HUES64 (cell line): ENCODE measurements around the gene RAB27B. TPM values are rescaled to one million over a fixed set of nuclear protein-coding genes. Genes with fewer than 3 reads are reported as not detected.

Experiments used
- H3K27ac ChIP-seq: 2 replicates; pipeline ENCODE4 v1.7.0; 2013; ENCODE audit warnings: low read depth, low read length, inconsistent platforms
- H3K27me3 ChIP-seq: 2 replicates; pipeline ENCODE4 v1.6.1; 2013; ENCODE audit warnings: mild to moderate bottlenecking, low read length; ENCODE audit not compliant: insufficient read depth
- H3K36me3 ChIP-seq: 2 replicates; pipeline ENCODE4 v1.6.1; 2013; ENCODE audit warnings: mild to moderate bottlenecking, low read length; ENCODE audit not compliant: insufficient read depth
- H3K4me1 ChIP-seq: 2 replicates; pipeline ENCODE4 v1.6.1; 2013; ENCODE audit warnings: mild to moderate bottlenecking, low read length, moderate library complexity; ENCODE audit not compliant: insufficient read depth
- H3K4me3 ChIP-seq: 2 replicates; pipeline ENCODE4 v1.5.1; 2013; ENCODE audit warnings: mild to moderate bottlenecking, low read length, moderate library complexity
- H3K9ac ChIP-seq: 2 replicates; pipeline ENCODE4 v1.6.1; 2013; ENCODE audit warnings: mild to moderate bottlenecking, low read depth, low read length
- H3K9me3 ChIP-seq: 2 replicates; pipeline ENCODE4 v1.6.1; 2013; ENCODE audit warnings: low read depth, low read length; ENCODE audit not compliant: insufficient read depth
- WGBS: fragments of 150-250, 120-280 bp; methylation state at CpG from one replicate; pipeline ENCODE4 v1.1.7; 2013; ENCODE audit warnings: missing lambda C conversion rate; 5-methylcytosine and 5-hydroxymethylcytosine counted together
- polyA plus RNA-seq, 2 experiments: library from polyadenylated mRNA; stranded (reverse); fragments of 50-300 nt; gene quantifications; one replicate each; pipeline ENCODE4 v1.2.3, GENCODE V29; 2013

The RAB27B gene, protein sequence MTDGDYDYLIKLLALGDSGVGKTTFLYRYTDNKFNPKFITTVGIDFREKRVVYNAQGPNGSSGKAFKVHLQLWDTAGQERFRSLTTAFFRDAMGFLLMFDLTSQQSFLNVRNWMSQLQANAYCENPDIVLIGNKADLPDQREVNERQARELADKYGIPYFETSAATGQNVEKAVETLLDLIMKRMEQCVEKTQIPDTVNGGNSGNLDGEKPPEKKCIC
- polyA plus RNA-seq (2013, experiment 1 of 2) = 0.20 TPM
- polyA plus RNA-seq (2013, experiment 2 of 2) = 0.25 TPM

DNA sequence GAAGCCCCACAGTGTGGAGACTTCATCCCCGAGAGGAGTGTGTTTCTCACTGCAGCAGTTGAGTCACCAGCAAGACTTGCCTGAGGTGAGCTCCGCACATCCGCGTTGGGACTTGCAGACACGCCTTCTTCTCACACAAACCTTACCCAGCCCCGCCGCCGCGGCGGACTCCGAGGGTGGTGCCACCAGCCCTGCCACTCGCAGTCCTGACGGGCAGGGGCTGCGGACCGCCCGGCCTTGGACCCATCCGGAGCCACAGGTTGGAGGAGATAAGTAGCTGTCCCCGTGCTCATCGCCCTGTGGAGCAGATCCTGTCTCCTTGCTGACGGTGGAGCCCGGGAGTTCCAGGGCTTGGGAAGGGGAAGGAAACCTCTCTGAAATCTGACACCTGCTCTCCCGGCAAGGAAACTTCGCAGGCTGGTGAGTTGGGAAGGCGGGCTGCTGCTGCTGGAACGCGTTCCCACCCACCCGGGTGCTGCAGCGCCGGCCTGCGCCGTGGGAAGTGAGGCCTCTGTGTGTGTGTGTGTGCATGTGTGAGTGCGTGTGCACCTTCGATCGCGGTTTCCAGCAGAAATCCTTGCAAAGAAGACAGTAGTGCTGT lies at the start of gene RAB27B:
TSS of gene RAB27B (plus strand) at position 197 of the 601 bp plus-strand sequence. CDS start 49,109 bp downstream, outside the sequence.
- 1% methylated on average over 35 of the region's 35 CpGs for WGBS
- H3K36me3 ChIP-seq = no peaks in the 10 kb centered on the region
- no peak within 1 kb of the TSS for H3K27ac ChIP-seq
- peaks cover 3% of the 10 kb centered on the region for H3K4me1 ChIP-seq
- H3K9ac ChIP-seq = 0 out of 2 replicates have a peak within 1 kb of the TSS, but pooled peaks have one; percentile 24
- no peaks in the 10 kb centered on the region for H3K9me3 ChIP-seq
- peak within 1 kb of the TSS; percentile 64 for H3K4me3 ChIP-seq
- H3K27me3 ChIP-seq = peaks cover 9% of the 10 kb centered on the region

DNA sequence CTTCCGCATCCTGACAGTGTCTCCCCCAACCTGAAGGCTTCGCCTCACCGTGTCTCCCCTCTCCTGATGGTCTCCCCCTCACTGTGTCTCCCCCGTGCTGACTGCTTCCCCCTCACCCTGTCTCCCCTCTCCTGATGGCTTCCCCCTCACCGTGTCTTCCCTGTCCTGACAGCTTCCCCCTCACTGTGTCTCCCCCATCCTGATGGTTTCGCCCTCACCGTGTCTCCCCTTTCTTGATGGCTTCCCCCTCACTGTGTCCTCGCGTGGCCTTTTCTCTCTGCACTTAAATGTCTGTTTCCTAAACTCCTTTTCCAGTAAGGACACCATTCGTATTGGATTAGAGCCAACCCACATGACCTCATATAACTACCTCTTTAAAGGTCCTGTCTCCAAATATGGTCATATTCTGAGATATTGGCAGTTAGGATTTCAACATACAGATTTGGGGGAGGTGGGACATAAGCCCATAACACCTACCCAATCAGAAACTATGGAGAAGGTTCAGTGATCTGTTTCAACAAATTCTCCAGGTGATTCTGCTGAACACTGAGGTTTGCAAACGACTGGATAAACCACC lies 47.9 kb upstream of the RAB27B start:
- Histone ChIP-seq H3K27ac (no peak overlapping the region), H3K4me3 (no peak overlapping the region), H3K9ac (no peak overlapping the region), H3K9me3 (no peaks in the 10 kb centered on the region), H3K4me1 (no peaks in the 10 kb centered on the region), H3K36me3 (no peaks in the 10 kb centered on the region), H3K27me3 (no peaks in the 10 kb centered on the region)
- WGBS = 84% methylated on average over 11 of the region's 11 CpGs

DNA sequence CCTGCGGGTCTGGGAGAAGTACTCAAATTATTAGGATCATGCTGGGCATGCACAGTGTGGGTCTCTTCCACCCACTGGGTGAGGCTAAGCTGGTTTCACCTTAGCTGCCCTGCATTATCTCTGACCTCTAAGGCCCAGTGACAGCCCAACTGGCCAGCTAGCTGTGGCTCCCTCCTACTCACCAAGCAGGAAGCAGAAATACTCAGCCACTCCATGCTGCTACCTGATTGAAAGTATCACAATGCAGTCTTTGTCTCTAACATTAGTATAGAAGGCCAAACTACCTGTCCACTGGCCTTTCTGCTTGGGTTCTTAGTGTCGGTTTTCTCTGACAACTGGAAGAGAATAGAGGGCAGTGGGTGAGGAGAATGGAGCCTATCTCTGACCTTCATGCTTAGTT lies 47.3 kb upstream of the RAB27B start:
- Histone ChIP-seq H3K9ac (no peak overlapping the region), H3K4me1 (no peaks in the 10 kb centered on the region), H3K9me3 (no peaks in the 10 kb centered on the region), H3K27me3 (no peaks in the 10 kb centered on the region), H3K4me3 (no peak overlapping the region), H3K27ac (no peak overlapping the region), H3K36me3 (no peaks in the 10 kb centered on the region)
- 86% methylated on average over 2 of the region's 2 CpGs for WGBS

DNA sequence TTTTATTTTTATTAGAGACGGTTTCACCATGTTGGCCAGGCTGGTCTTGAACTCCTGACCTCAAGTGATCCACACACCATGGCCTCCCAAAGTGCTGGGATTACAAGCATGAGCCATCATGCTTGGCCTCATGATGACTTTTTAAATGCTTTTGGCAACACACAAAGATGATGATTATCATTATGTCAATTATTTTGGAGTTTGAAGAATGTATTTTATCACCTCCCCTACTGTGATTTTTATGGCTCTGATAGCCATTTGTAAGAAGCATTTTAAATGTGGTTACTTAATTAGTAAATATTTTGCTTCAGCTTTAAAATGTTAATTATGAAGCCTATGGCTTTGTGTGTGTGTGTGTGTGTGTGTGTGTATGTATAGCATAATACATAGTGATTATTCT lies 45.1 kb upstream of the RAB27B start:
- Histone ChIP-seq H3K27ac (no peak overlapping the region), H3K36me3 (no peaks in the 10 kb centered on the region), H3K9me3 (no peaks in the 10 kb centered on the region), H3K4me1 (no peaks in the 10 kb centered on the region), H3K9ac (no peak overlapping the region), H3K27me3 (no peaks in the 10 kb centered on the region), H3K4me3 (no peak overlapping the region)
- WGBS = 80% methylated on average over 1 of the region's 1 CpG

DNA sequence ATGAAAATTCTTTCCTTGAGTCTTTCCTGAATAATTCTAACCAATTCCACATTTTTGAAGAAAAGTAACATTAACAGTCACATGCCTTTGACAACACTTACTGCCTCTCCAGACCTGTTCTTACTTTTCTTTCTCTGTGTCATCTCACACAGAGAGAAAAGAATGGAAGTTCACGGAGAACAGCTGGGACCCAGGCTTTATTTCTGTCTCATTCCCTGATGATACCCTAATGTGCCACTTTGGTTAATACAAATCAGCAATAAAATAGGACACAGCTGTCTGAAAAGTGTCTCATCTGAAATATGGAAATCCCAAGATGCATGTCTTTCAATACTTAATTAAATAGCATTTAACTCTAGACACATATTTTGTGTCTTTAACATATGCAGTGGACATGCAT lies 42.1 kb upstream of the RAB27B start:
- WGBS = 88% methylated on average over 1 of the region's 1 CpG
- H3K4me1 ChIP-seq = no peaks in the 10 kb centered on the region
- no peak overlapping the region for H3K4me3 ChIP-seq
- H3K36me3 ChIP-seq = no peaks in the 10 kb centered on the region
- H3K27ac ChIP-seq = no peak overlapping the region
- no peaks in the 10 kb centered on the region for H3K27me3 ChIP-seq
- H3K9ac ChIP-seq = no peak overlapping the region
- no peaks in the 10 kb centered on the region for H3K9me3 ChIP-seq

DNA sequence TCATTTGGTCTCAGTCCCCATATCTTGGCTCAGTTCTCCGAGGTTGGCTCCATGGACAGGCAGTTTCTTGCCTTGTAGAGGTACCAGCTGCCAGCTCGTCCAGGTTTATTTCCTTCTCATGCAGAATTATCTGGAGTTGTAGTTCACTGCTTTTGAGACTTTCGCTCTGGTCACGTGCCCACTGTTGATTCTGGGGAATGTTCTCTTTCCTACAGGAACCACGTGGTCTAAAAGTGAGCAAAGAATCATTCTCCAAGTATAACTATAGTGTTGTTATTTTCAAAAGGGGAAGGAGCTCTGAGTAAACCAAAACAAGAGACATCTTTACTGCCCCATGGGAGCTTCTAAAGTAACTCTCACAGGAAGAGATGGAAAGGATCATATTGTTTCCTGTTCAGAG lies 41.2 kb upstream of the RAB27B start:
- H3K36me3 ChIP-seq = no peaks in the 10 kb centered on the region
- H3K9ac ChIP-seq = no peak overlapping the region
- H3K27ac ChIP-seq = no peak overlapping the region
- WGBS = 95% methylated on average over 4 of the region's 5 CpGs
- no peaks in the 10 kb centered on the region for H3K27me3 ChIP-seq
- H3K9me3 ChIP-seq = no peaks in the 10 kb centered on the region
- H3K4me3 ChIP-seq = no peak overlapping the region
- no peaks in the 10 kb centered on the region for H3K4me1 ChIP-seq

DNA sequence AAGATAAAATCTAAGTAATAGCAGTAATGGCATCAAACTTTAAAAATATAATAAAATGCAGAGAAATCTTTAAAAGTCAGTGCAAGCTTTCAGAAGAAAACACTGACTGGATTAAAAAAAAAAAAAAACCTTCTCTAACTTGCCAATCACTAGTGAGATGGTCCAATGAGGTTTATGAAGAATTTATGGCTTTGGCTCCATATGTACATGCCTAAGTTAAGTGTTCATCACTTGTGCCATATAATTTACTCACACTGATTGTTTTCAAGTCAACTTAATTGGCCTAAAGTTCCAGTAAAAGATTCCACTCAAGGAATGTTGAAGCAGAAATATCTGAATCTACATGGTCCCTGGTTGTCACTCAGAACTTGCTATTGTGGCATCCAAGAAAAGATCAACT lies 40.7 kb upstream of the RAB27B start:
- Histone ChIP-seq H3K4me1 (no peaks in the 10 kb centered on the region), H3K9me3 (no peaks in the 10 kb centered on the region)

DNA sequence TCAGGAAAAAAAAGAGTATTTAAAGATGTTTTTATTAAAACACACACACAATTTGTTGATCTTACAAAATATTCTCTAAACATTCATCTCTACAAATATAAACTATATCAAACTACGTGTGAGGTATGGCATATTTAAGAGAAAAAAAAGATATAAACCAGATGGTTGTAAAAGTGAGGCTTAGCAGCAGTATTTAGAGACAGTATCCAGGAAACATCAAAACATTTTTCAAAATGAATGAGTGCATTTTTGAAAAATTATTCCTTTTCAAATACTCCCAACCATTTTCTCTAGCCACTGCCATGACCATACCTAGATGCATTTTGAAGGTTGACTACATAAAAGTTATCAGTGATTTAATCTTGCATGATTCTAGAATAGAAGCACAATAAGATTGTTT lies 38.2 kb upstream of the RAB27B start:
- Histone ChIP-seq H3K9ac (no peak overlapping the region), H3K27me3 (no peaks in the 10 kb centered on the region), H3K9me3 (no peaks in the 10 kb centered on the region), H3K4me3 (no peak overlapping the region), H3K4me1 (no peaks in the 10 kb centered on the region), H3K36me3 (no peaks in the 10 kb centered on the region), H3K27ac (no peak overlapping the region)
- no CpG with 5 or more reads among the region's 1 CpG for WGBS

More for the DNA sequence above, 40.7 kb upstream of the RAB27B start:
- H3K4me3 ChIP-seq = no peak overlapping the region
- no peak overlapping the region for H3K27ac ChIP-seq
- H3K27me3 ChIP-seq = no peaks in the 10 kb centered on the region
- H3K9ac ChIP-seq = no peak overlapping the region
- H3K36me3 ChIP-seq = no peaks in the 10 kb centered on the region

DNA sequence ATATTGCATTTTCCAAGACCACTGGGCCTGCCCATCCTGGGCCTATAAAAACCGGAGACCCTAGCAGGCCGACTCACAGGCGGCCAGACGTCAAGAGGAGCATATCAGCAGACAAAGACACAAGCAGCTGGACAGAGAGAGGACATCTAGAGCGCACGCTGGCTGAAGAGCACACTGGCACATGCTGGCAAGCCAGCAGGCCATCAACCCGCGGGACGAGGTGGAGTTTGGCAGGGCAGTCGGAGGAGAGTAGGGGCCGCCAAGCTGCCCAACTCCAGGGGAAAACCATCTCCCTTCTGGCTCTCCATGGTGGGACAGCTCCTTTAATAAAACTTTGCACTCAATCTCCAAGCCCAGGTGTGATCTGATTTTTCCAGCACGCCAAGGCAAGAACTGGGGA lies 36.6 kb upstream of the RAB27B start:
- Histone ChIP-seq H3K9ac (no peak overlapping the region), H3K36me3 (no peaks in the 10 kb centered on the region), H3K27me3 (no peaks in the 10 kb centered on the region), H3K27ac (no peak overlapping the region), H3K4me3 (no peak overlapping the region), H3K9me3 (no peaks in the 10 kb centered on the region), H3K4me1 (no peaks in the 10 kb centered on the region)
- 95% methylated on average over 12 of the region's 12 CpGs for WGBS

DNA sequence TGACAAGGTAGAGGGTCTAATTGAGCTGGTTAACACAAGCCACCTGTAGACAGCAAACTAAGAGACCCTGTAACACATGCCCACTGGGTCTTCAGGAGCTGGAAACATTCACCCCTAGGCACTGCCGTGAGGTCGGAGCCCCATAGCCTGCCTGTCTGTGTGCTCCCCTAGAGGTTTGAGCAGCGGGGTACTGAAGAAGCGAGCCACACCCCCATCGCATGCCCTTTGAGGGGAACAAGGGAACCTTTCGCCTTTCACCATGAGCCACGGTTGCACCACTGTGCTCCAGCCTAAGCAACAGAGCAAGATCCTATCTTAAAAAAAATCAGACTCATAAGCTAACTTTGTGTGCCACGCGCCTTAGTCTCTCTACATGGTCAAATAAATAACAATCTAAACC lies 36.2 kb upstream of the RAB27B start:
- WGBS = 94% methylated on average over 9 of the region's 9 CpGs
- Histone ChIP-seq H3K4me1 (no peaks in the 10 kb centered on the region), H3K9me3 (no peaks in the 10 kb centered on the region), H3K36me3 (no peaks in the 10 kb centered on the region), H3K27ac (no peak overlapping the region), H3K4me3 (no peak overlapping the region), H3K9ac (no peak overlapping the region), H3K27me3 (no peaks in the 10 kb centered on the region)

DNA sequence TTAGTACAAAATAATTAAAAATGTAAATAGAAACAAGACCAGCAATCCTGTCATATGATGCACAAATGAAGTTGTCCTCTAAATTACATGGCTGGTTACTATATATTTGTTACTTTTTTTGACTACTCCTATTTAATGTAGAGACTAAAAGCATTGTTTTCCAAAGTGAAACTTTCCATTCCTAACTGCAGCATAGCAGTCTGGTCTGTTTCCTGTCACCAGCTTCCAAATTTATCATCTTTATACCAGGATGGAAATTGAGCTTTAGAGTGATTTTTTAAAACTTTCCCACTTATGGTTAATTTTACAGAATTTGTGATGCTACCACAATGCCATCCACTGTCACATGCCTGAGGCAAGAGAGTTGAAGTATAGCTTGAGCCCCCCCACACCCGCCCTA lies 33.5 kb upstream of the RAB27B start:
- H3K9ac ChIP-seq = no peak overlapping the region
- H3K4me1 ChIP-seq = no peaks in the 10 kb centered on the region
- WGBS = 100% methylated on average over 1 of the region's 1 CpG
- no peaks in the 10 kb centered on the region for H3K36me3 ChIP-seq
- no peaks in the 10 kb centered on the region for H3K27me3 ChIP-seq
- H3K9me3 ChIP-seq = no peaks in the 10 kb centered on the region
- H3K27ac ChIP-seq = no peak overlapping the region
- H3K4me3 ChIP-seq = no peak overlapping the region
